HepG2 (cell line): ENCODE measurements around the gene NTF3. TPM values are rescaled to one million over a fixed set of nuclear protein-coding genes. Genes with fewer than 3 reads are reported as not detected.
"Not testable (repeated sequence)": the region's sequence is repeated elsewhere in the genome, so short reads cannot be mapped to it uniquely, and the experiment has no call there.

Experiments
- ATAC-seq: fragments of 200-7000 bp; cut with Tn5 transposase; 3 replicates; pipeline ENCODE4 v1.9.1; 2020; ENCODE audit warnings: mild to moderate bottlenecking, moderate library complexity
- BruUV-seq: library from RNA; stranded (reverse); fragments of 400-500 nt; replicated peaks from 2 replicates; lab custom pipeline; 2021; lab: Mats Ljungman, UMichigan
- CTCF ChIA-PET: fragments of 300-600 bp; formaldehyde crosslinking; extraction: SDS; loops from one replicate; lab custom pipeline; 2021; ENCODE audit warnings: low total read pairs, inconsistent platforms, low intra/inter-chr PET ratio; lab: Yijun Ruan, JAX
- POLR2A ChIA-PET: fragments of 350-600 bp; sonication (Branson Sonifier 250); formaldehyde crosslinking; loops from one replicate; lab custom pipeline; 2020; ENCODE audit warnings: antibody characterized with exemption, inconsistent platforms; lab: Yijun Ruan, JAX
- DNase-seq: peaks from one replicate; pipeline ENCODE4 v3.0.0-alpha.2; 2015; ENCODE audit warnings: low spot score
- FAIRE-seq: peaks from 3 replicates; lab custom pipeline; 2011; peaks lifted over from hg19 to GRCh38; lab: Jason Lieb, UNC
- H2AFZ ChIP-seq: one replicate; pipeline ENCODE4 v1.6.1; 2011; ENCODE audit warnings: low read length, inconsistent platforms
- H3K27ac ChIP-seq: fragments of 300-600 bp; 3 replicates; pipeline ENCODE4 v1.8.0; 2011; ENCODE audit warnings: mixed run types, mild to moderate bottlenecking, mixed read lengths, low read length, inconsistent platforms; ENCODE audit not compliant: insufficient read depth; ENCODE audit errors: extremely low read length
- H3K27me3 ChIP-seq, 2 experiments: fragments of 200-600 bp in 1 of 2; 2 replicates in 1 of 2; 3 replicates in 1 of 2; pipeline versions ENCODE4 v1.6.0 to v1.8.0; 2011; ENCODE audit warnings: low read length in 2 of 2, mild to moderate bottlenecking in 2 of 2, moderate library complexity in 2 of 2, inconsistent platforms in 1 of 2; ENCODE audit not compliant: insufficient read depth in 2 of 2, control insufficient read depth in 1 of 2
- H3K36me3 ChIP-seq, 2 experiments: fragments of 200-600 bp in 1 of 2; replicated peaks in 1 of 2; 2 replicates in 1 of 2; 3 replicates in 1 of 2; pipeline versions ENCODE4 v1.5.1 to v1.8.0; 2011; ENCODE audit warnings: low read length in 2 of 2, inconsistent platforms in 1 of 2; ENCODE audit not compliant: insufficient read depth in 2 of 2, control insufficient read depth in 1 of 2
- H3K4me1 ChIP-seq: 2 replicates; pipeline ENCODE4 v1.5.1; 2012; ENCODE audit warnings: low read length, inconsistent platforms; ENCODE audit not compliant: insufficient read depth
- H3K4me2 ChIP-seq: 2 replicates; pipeline ENCODE4 v1.6.0; 2011; ENCODE audit warnings: low read depth, low read length, inconsistent platforms
- H3K4me3 ChIP-seq, 3 experiments: fragments of 200-600 bp in 1 of 3; sonication (generic), shearing (Covaris generic) in 1 of 3; replicated peaks in 1 of 3; 2 replicates each; pipeline ENCODE4 v1.5.1; 2011 to 2016; ENCODE audit warnings: low read length in 3 of 3, inconsistent platforms in 2 of 3, low read depth in 2 of 3, mild to moderate bottlenecking in 2 of 3, control low read depth in 1 of 3, mixed read lengths in 1 of 3; ENCODE audit not compliant: insufficient read depth in 1 of 3
- H3K79me2 ChIP-seq: one replicate; pipeline ENCODE4 v1.6.1; 2011; ENCODE audit warnings: low read length, inconsistent platforms; ENCODE audit not compliant: insufficient read depth
- H3K9ac ChIP-seq: 2 replicates; pipeline ENCODE4 v1.6.0; 2011; ENCODE audit warnings: mild to moderate bottlenecking, low read depth, low read length, inconsistent platforms; ENCODE audit not compliant: insufficient read depth
- H3K9me3 ChIP-seq: 2 replicates; pipeline ENCODE4 v1.5.1; 2012; ENCODE audit warnings: mild to moderate bottlenecking, low read length
- H4K20me1 ChIP-seq: 2 replicates; pipeline ENCODE4 v1.6.0; 2011; ENCODE audit warnings: inconsistent platforms, mild to moderate bottlenecking, low read length, moderate library complexity; ENCODE audit not compliant: insufficient read depth
- ATRX ChIP-seq: sonication (generic); formaldehyde crosslinking; IDR thresholded peaks from 2 replicates; pipeline ENCODE4 v1.4.0; 2020; ENCODE audit warnings: missing genetic modification reagents, borderline replicate concordance
- NFAT5 ChIP-seq: sonication (generic); formaldehyde crosslinking; IDR thresholded peaks from 2 replicates; pipeline ENCODE4 v1.4.0; 2020; ENCODE audit warnings: missing genetic modification reagents
- ZNF414 ChIP-seq: sonication (generic); formaldehyde crosslinking; IDR thresholded peaks from 2 replicates; pipeline ENCODE4 v1.5.0; 2020; ENCODE audit warnings: missing genetic modification reagents
- ZNF740 ChIP-seq: sonication (generic); formaldehyde crosslinking; IDR thresholded peaks from 2 replicates; pipeline ENCODE4 v1.4.0; 2020; ENCODE audit warnings: missing genetic modification reagents
- WGBS: methylation state at CpG from one replicate; pipeline ENCODE4 v1.1.6; 2017; ENCODE audit warnings: low lambda C conversion rate; 5-methylcytosine and 5-hydroxymethylcytosine counted together
- in situ Hi-C: cut with HindIII; loops from 2 replicates; pipeline ENCODE4 v1.10.0; 2017; ENCODE audit warnings: low pct_unique_long_range_greater_than_20kb; ENCODE audit not compliant: extremely low pct_ligation_motif_present
- intact Hi-C: fragments of 100-400 bp; cut with micrococcal nuclease; formaldehyde crosslinking; loops from one replicate; pipeline ENCODE4 v1.10.0; 2022; ENCODE audit not compliant: unreplicated experiment
- polyA plus RNA-seq, 8 experiments: library from polyadenylated mRNA; depleted of rRNA in 3 of 8; stranded (reverse) in 7 of 8; unstranded in 1 of 8; fragments of >200 nt; fragmentation: Illumina TruSeq in 4 of 8; extraction: Trizol in 4 of 8; gene quantifications; 2 replicates each; pipeline versions ENCODE4 v1.2.1 to v1.2.3, GENCODE V29; 2011 to 2016; ENCODE audit warnings: low read depth in 4 of 8, missing spikeins in 1 of 8, mixed read lengths in 1 of 8; ENCODE audit not compliant: insufficient read depth in 1 of 8
- total RNA-seq, 5 experiments: library from RNA; depleted of rRNA; stranded (reverse); fragments of >200 nt; fragmentation: Illumina TruSeq; extraction: Trizol; gene quantifications; 2 replicates each; pipeline ENCODE4 v1.2.3, GENCODE V29; 2016; ENCODE audit warnings: low read depth in 1 of 5

Gene NTF3
- total and polyA plus RNA-seq, 2 of the 13 experiments (the other 11 are each of a cell fraction or from before 2014, with no cell fraction given), result not detected

GRCh38 chr12:5535541-5535940, 103.6 kb downstream of the NTF3 start (continued):
- TF ChIP-seq NFAT5 (CRISPR knock-in tag), result no peak
- no peak for TF ChIP-seq ZNF414 (CRISPR knock-in tag)
- no peak for TF ChIP-seq ZNF740 (CRISPR knock-in tag)
- no peak for TF ChIP-seq ATRX (CRISPR knock-in tag)

GRCh38 chr12:5537026-5537615, 105.2 kb downstream of the NTF3 start:
- H3K79me2 ChIP-seq, POLR2A ChIA-PET, H3K4me1 ChIP-seq, H3K4me3 ChIP-seq, intact Hi-C loops, H2AFZ ChIP-seq, H3K9ac ChIP-seq, CTCF ChIA-PET, DNase-seq, H3K36me3 ChIP-seq, in situ Hi-C loops, BruUV-seq, ATAC-seq, FAIRE-seq, H3K9me3 ChIP-seq, H3K27me3 ChIP-seq, H4K20me1 ChIP-seq, H3K27ac ChIP-seq, H3K4me2 ChIP-seq: not testable (repeated sequence)
- 30% methylated on average over 12 of the region's 13 CpGs for WGBS
